OCI-LY1 (cell line): ENCODE data around the gene DOCK1.

Experiments
- H2AFZ ChIP-seq: fragments of 200-600 bp; sonication (generic), shearing (Covaris generic); 2 replicates; pipeline ENCODE4 v1.6.0; 2014; ENCODE audit warnings: antibody characterized with exemption, mild to moderate bottlenecking, low read length
- H3F3A ChIP-seq: fragments of 200-600 bp; sonication (generic), shearing (Covaris generic); 2 replicates; pipeline ENCODE4 v1.6.0; 2014; ENCODE audit warnings: mild to moderate bottlenecking, antibody characterized with exemption, low read length, moderate library complexity; ENCODE audit not compliant: insufficient read depth
- H3K27ac ChIP-seq: fragments of 200-600 bp; sonication (generic); 2 replicates; pipeline ENCODE4 v1.5.1; 2014; ENCODE audit warnings: low read length, mixed run types, mild to moderate bottlenecking, low read depth; ENCODE audit not compliant: poor library complexity, severe bottlenecking
- H3K27me3 ChIP-seq: fragments of 200-600 bp; sonication (generic); 2 replicates; pipeline ENCODE4 v1.6.0; 2014; ENCODE audit warnings: antibody characterized with exemption, mild to moderate bottlenecking, low read length, moderate library complexity; ENCODE audit not compliant: insufficient read depth
- H3K36me3 ChIP-seq: fragments of 200-600 bp; sonication (generic); 2 replicates; pipeline ENCODE4 v1.6.1; 2014; ENCODE audit warnings: mild to moderate bottlenecking, antibody characterized with exemption, low read length, moderate library complexity, mixed read lengths; ENCODE audit not compliant: insufficient read depth
- H3K4me1 ChIP-seq: fragments of 200-600 bp; sonication (generic); 2 replicates; pipeline ENCODE4 v1.5.1; 2014; ENCODE audit warnings: mild to moderate bottlenecking, low read length, moderate library complexity; ENCODE audit not compliant: insufficient read depth, severe bottlenecking
- H3K4me2 ChIP-seq: fragments of 200-600 bp; sonication (generic), shearing (Covaris generic); 2 replicates; pipeline ENCODE4 v1.6.1; 2014; ENCODE audit warnings: low read length
- H3K4me3 ChIP-seq: fragments of 200-600 bp; sonication (generic); 2 replicates; pipeline ENCODE4 v1.5.1; 2014; ENCODE audit warnings: low read length, low read depth, mild to moderate bottlenecking, mixed read lengths; ENCODE audit not compliant: poor library complexity, severe bottlenecking
- H3K79me2 ChIP-seq: fragments of 200-600 bp; shearing (Covaris generic); 2 replicates; pipeline ENCODE4 v1.6.1; 2016; ENCODE audit warnings: mixed run types, low read length, mixed read lengths; ENCODE audit not compliant: insufficient read depth
- H3K9ac ChIP-seq: fragments of 200-600 bp; sonication (generic), shearing (Covaris generic); 2 replicates; pipeline ENCODE4 v1.6.1; 2014; ENCODE audit warnings: mild to moderate bottlenecking, low read length, mixed read lengths
- H3K9me2 ChIP-seq: fragments of 200-600 bp; sonication (generic), shearing (Covaris generic); 2 replicates; pipeline ENCODE4 v1.6.1; 2014; ENCODE audit warnings: low read depth, mild to moderate bottlenecking, low read length, mixed read lengths
- H3K9me3 ChIP-seq: fragments of 200-600 bp; shearing (Covaris generic); 2 replicates; pipeline ENCODE4 v1.6.1; 2014; ENCODE audit warnings: low read length, mixed read lengths
- H4K20me1 ChIP-seq: fragments of 200-600 bp; sonication (generic), shearing (Covaris generic); 2 replicates; pipeline ENCODE4 v1.6.0; 2016; ENCODE audit warnings: mild to moderate bottlenecking, low read length; ENCODE audit not compliant: insufficient read depth
- EZH2 ChIP-seq: fragments of 200-600 bp; sonication (generic), shearing (Covaris generic); IDR thresholded peaks from 2 replicates; pipeline ENCODE4 v1.8.0; 2017; ENCODE audit warnings: borderline replicate concordance, mixed run types, mild to moderate bottlenecking, antibody characterized with exemption, low read length, moderate library complexity, mixed read lengths
- TF ChIP-seq, protein P1 (sequence below): fragments of 200-600 bp; sonication (generic), shearing (Covaris generic); IDR thresholded peaks from 2 replicates; pipeline ENCODE4 v1.5.1; 2017; ENCODE audit warnings: mild to moderate bottlenecking, antibody characterized with exemption, low read length, moderate library complexity, mixed read lengths

The DOCK1 gene

DNA sequence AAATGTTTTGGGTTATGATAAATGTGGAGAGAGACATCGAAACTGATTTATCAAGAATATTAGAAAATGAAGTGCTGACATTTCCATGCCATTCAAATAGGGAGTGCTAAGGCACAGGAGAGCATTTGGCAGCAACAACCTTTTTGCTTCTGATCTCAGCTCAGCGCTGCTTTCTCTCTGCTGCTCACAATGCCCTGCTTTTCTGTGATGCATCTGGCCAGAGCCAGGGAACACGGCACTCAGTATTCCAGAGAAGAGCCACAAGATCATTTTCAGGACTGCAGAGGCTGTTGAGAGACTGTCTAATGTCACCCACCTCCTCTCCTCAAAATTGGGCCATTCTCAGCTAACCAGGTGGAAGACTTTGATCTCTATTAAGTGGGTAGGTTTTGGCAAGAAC is 263.0 kb downstream of the DOCK1 start:
- H3K9me2 ChIP-seq = no peaks in the 10 kb centered on the region
- H3K4me3 ChIP-seq = no peak overlapping the region
- H3K9me3 ChIP-seq = no peaks in the 10 kb centered on the region
- H3K9ac ChIP-seq = no peak overlapping the region
- no peak overlapping the region for H2AFZ ChIP-seq
- H3K27me3 ChIP-seq = no peaks in the 10 kb centered on the region
- no peaks in the 10 kb centered on the region for H3K36me3 ChIP-seq
- TF ChIP-seq, protein P1, sequence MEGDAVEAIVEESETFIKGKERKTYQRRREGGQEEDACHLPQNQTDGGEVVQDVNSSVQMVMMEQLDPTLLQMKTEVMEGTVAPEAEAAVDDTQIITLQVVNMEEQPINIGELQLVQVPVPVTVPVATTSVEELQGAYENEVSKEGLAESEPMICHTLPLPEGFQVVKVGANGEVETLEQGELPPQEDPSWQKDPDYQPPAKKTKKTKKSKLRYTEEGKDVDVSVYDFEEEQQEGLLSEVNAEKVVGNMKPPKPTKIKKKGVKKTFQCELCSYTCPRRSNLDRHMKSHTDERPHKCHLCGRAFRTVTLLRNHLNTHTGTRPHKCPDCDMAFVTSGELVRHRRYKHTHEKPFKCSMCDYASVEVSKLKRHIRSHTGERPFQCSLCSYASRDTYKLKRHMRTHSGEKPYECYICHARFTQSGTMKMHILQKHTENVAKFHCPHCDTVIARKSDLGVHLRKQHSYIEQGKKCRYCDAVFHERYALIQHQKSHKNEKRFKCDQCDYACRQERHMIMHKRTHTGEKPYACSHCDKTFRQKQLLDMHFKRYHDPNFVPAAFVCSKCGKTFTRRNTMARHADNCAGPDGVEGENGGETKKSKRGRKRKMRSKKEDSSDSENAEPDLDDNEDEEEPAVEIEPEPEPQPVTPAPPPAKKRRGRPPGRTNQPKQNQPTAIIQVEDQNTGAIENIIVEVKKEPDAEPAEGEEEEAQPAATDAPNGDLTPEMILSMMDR = no peak
- TF ChIP-seq EZH2 = no peak
- no peaks in the 10 kb centered on the region for H3K79me2 ChIP-seq
- H3F3A ChIP-seq = no peaks in the 10 kb centered on the region
- H3K4me1 ChIP-seq = no peaks in the 10 kb centered on the region
- no peak overlapping the region for H3K27ac ChIP-seq
- no peak overlapping the region for H3K4me2 ChIP-seq
- H4K20me1 ChIP-seq = no peaks in the 10 kb centered on the region

DNA sequence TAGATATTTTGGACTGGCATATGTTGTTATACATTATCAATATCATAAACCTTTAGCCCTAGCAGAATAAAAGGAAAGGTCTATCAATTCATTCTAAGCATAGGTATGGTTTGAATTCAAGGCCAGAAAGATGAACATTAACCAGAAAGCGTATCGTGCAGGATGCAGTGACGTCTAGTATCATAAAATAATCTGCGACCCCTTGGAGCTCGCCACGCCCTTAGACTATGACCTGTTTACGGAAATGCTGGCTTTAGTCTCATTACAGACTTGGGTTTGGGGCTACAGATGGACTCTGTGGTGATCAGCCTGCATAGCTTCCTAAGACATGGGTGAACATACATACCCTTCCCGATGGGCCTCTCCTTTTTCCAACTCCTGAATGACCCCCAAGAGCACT is 269.6 kb downstream of the DOCK1 start:
- Histone ChIP-seq H3F3A (no peaks in the 10 kb centered on the region), H3K4me2 (no peak overlapping the region), H3K4me3 (no peak overlapping the region), H3K79me2 (no peaks in the 10 kb centered on the region), H3K27ac (no peak overlapping the region), H3K4me1 (no peaks in the 10 kb centered on the region), H2AFZ (no peak overlapping the region), H3K36me3 (no peaks in the 10 kb centered on the region), H3K9ac (no peak overlapping the region), H4K20me1 (no peaks in the 10 kb centered on the region), H3K9me2 (no peaks in the 10 kb centered on the region), H3K27me3 (no peaks in the 10 kb centered on the region), H3K9me3 (no peaks in the 10 kb centered on the region)
- TF ChIP-seq EZH2 = no peak
- TF ChIP-seq, protein P1 = no peak

DNA sequence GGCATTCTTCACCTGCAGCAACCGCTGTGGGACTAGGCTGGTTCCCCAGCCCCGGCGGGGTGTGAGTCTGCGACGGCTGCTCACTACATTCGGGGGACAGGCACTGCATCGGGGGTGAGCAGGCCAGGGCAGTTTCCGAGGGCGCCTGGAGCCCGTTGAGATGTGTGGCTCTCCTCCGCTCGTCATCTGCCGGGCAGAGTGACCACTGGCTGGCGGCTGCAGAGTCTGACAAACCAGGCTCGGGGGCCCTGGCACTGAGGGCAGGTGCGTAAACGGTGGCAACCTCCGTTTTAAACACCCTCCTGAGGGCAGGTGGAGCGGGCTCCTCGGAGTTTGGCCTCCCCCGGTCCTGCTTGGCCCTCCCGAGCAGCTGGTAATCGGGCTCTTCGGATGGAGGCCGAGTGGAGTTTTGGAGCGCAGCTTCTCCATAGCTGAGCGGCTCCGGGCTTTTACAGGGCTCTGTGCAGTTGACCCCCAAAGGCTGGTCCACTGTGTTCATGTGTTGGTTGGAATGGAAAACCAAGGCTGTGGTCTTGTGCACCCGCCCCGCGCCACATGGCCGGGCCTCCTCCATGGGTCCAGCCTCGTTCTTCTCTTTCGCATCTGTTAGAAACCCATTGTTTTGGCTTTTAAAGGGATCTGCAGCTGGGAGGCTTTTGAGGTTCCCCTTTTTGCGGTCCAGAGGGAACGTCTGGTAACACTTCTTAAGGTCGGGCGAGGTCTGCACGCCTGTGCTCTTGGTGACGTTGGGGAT is 270.3 kb downstream of the DOCK1 start:
- Histone ChIP-seq H3K27me3 (no peaks in the 10 kb centered on the region), H3K27ac (no peak overlapping the region), H3K4me1 (no peaks in the 10 kb centered on the region), H4K20me1 (no peaks in the 10 kb centered on the region), H3K4me2 (no peak overlapping the region), H3F3A (no peaks in the 10 kb centered on the region), H2AFZ (no peak overlapping the region), H3K9me3 (no peaks in the 10 kb centered on the region), H3K79me2 (no peaks in the 10 kb centered on the region), H3K9me2 (no peaks in the 10 kb centered on the region), H3K4me3 (no peak overlapping the region), H3K9ac (no peak overlapping the region), H3K36me3 (no peaks in the 10 kb centered on the region)
- TF ChIP-seq EZH2 = no peak
- TF ChIP-seq, protein P1 = no peak
